Neural cell (in vitro differentiated cells): ENCODE results near the gene CXXC1.
"Not testable (repeated sequence)": the region's sequence is repeated elsewhere in the genome, so short reads cannot be mapped to it uniquely, and the experiment has no call there.

ENCODE experiments used
- EP300 ChIP-seq: fragments of 450-650 bp; conservative IDR thresholded peaks from 2 replicates; pipeline ENCODE4 v1.6.1; 2014; ENCODE audit warnings: antibody characterized with exemption, mild to moderate bottlenecking, moderate library complexity; ENCODE audit not compliant: poor library complexity, severe bottlenecking
- TAF1 ChIP-seq: IDR thresholded peaks from 2 replicates; pipeline ENCODE4 v1.6.1; 2012; ENCODE audit warnings: low read depth

GRCh38 chr18:50288348-50289107 lies 1.0 kb upstream of the CXXC1 start:
- not testable (repeated sequence) for TF ChIP-seq TAF1, EP300
